Measurements from ENCODE around the gene LRMDA. TPM values are rescaled to one million over a fixed set of nuclear protein-coding genes. Genes with fewer than 3 reads are reported as not detected.

The LRMDA gene
- total and polyA plus RNA-seq, 2 donors (not counting 3 experiments of a cell fraction or from before 2014, with no cell fraction given) = 9.7 to 18.0 TPM

GRCh38 chr10:75994357-75995040 is 563.1 kb downstream of the LRMDA start:
- DNase-seq (ENCODE audit: low read depth, low spot score) (no peak), FAIRE-seq (no peak)
- Histone ChIP-seq H3K4me3 (replicated peaks in 1 of 3; ENCODE audit: insufficient read depth in 1 of 3, low read depth in 1 of 3, low read length in 3 of 3) (no peak overlapping the region), H2AFZ (ENCODE audit: low read depth, low read length) (no peak overlapping the region), H3K9ac (replicated peaks; ENCODE audit: extremely low read depth, insufficient read depth, low read length) (no peak overlapping the region), H3K9me3 (replicated peaks; ENCODE audit: control insufficient read depth, insufficient read depth, low read length) (no peaks in the 10 kb centered on the region), H3K4me1 (ENCODE audit: control insufficient read depth, extremely low read depth, insufficient read depth, low read length) (no peaks in the 10 kb centered on the region), H3K4me2 (ENCODE audit: insufficient read depth, low read length) (no peak overlapping the region), H3K27ac (ENCODE audit: insufficient read depth, low read depth, low read length) (no peak overlapping the region), H4K20me1 (replicated peaks; ENCODE audit: control insufficient read depth, extremely low read depth, insufficient read depth, low read length) (no peaks in the 10 kb centered on the region), H3K9me1 (replicated peaks; ENCODE audit: control insufficient read depth, extremely low read depth, insufficient read depth, low read length) (no peaks in the 10 kb centered on the region), H3K36me3 (ENCODE audit: control insufficient read depth in 2 of 2, extremely low read depth in 1 of 2, insufficient read depth in 2 of 2, low read length in 2 of 2) (no peaks in the 10 kb centered on the region), H3K27me3 (ENCODE audit: control insufficient read depth in 2 of 2, insufficient read depth in 2 of 2, low read length in 2 of 2) (no peaks in the 10 kb centered on the region), H3K79me2 (ENCODE audit: control insufficient read depth, insufficient read depth, low read length) (no peaks in the 10 kb centered on the region)
- ChIA-PET POLR2A (no interaction called here), CTCF (no interaction called here)
- no TSS peak for BruUV-seq (replicated peaks)
- TF ChIP-seq EZH2 (IDR thresholded peaks at IDR 0.05; ENCODE audit: borderline replicate concordance, low read depth, low read length, severe bottlenecking) (no peak), POLR2AphosphoS5 (IDR thresholded peaks at IDR 0.05; ENCODE audit: insufficient read depth, low read depth, low read length) (no peak), FOS (IDR thresholded peaks at IDR 0.05; ENCODE audit: borderline replicate concordance, insufficient read depth, low read length) (no peak)
- dilution Hi-C loops (cut with MboI; ENCODE audit: extremely low pct_ligation_motif_present, low sequenced_read_pairs) (no loop called here), intact Hi-C loops (cut with micrococcal nuclease) (no loop called here)

- dilution Hi-C loops (cut with MboI; ENCODE audit: extremely low pct_ligation_motif_present, low sequenced_read_pairs) = no loop called here
Measured at GRCh38 chr10:75995041-75995430, 563.6 kb downstream of the LRMDA start.

More at GRCh38 chr10:75995041-75995430, 563.6 kb downstream of the LRMDA start:
- Histone ChIP-seq H3K9me3 (replicated peaks; ENCODE audit: control insufficient read depth, insufficient read depth, low read length) (no peaks in the 10 kb centered on the region), H3K36me3 (ENCODE audit: control insufficient read depth in 2 of 2, extremely low read depth in 1 of 2, insufficient read depth in 2 of 2, low read length in 2 of 2) (no peaks in the 10 kb centered on the region), H3K79me2 (ENCODE audit: control insufficient read depth, insufficient read depth, low read length) (no peaks in the 10 kb centered on the region), H3K9me1 (replicated peaks; ENCODE audit: control insufficient read depth, extremely low read depth, insufficient read depth, low read length) (no peaks in the 10 kb centered on the region), H3K4me1 (ENCODE audit: control insufficient read depth, extremely low read depth, insufficient read depth, low read length) (no peaks in the 10 kb centered on the region), H3K4me2 (ENCODE audit: insufficient read depth, low read length) (no peak overlapping the region), H3K9ac (replicated peaks; ENCODE audit: extremely low read depth, insufficient read depth, low read length) (no peak overlapping the region), H4K20me1 (replicated peaks; ENCODE audit: control insufficient read depth, extremely low read depth, insufficient read depth, low read length) (no peaks in the 10 kb centered on the region), H2AFZ (ENCODE audit: low read depth, low read length) (no peak overlapping the region), H3K4me3 (replicated peaks in 1 of 3; ENCODE audit: insufficient read depth in 1 of 3, low read depth in 1 of 3, low read length in 3 of 3) (no peak overlapping the region), H3K27me3 (ENCODE audit: control insufficient read depth in 2 of 2, insufficient read depth in 2 of 2, low read length in 2 of 2) (no peaks in the 10 kb centered on the region), H3K27ac (ENCODE audit: insufficient read depth, low read depth, low read length) (no peak overlapping the region)
- intact Hi-C loops (cut with micrococcal nuclease) = no loop called here
- TF ChIP-seq FOS (IDR thresholded peaks at IDR 0.05; ENCODE audit: borderline replicate concordance, insufficient read depth, low read length) (no peak), CTCF (IDR thresholded peaks at IDR 0.05; ENCODE audit: extremely low read depth in 1 of 2, insufficient read depth in 1 of 2, low read depth in 1 of 2, low read length in 2 of 2) (no peak), JUN (IDR thresholded peaks at IDR 0.05; ENCODE audit: borderline replicate concordance, insufficient read depth, insufficient read length, low read depth) (no peak), POLR2A (IDR thresholded peaks at IDR 0.05; ENCODE audit: low read depth, low read length) (no peak), POLR2AphosphoS5 (IDR thresholded peaks at IDR 0.05; ENCODE audit: insufficient read depth, low read depth, low read length) (no peak), MAX (IDR thresholded peaks at IDR 0.05; ENCODE audit: insufficient read depth, insufficient read length) (no peak), MYC (IDR thresholded peaks at IDR 0.05; ENCODE audit: low read depth, low read length) (no peak), GATA2 (IDR thresholded peaks at IDR 0.05; ENCODE audit: insufficient read depth, insufficient read length, low read depth, low read length) (no peak), EZH2 (IDR thresholded peaks at IDR 0.05; ENCODE audit: borderline replicate concordance, low read depth, low read length, severe bottlenecking) (no peak)
- ChIA-PET CTCF (no interaction called here), POLR2A (no interaction called here)
- no TSS peak for BruUV-seq (replicated peaks)
- DNase-seq (ENCODE audit: low read depth, low spot score) (no peak), FAIRE-seq (no peak)
